Mesendoderm (in vitro differentiated cells): ENCODE results near the gene RIPOR1. TPM values are rescaled to one million over a fixed set of nuclear protein-coding genes. Genes with fewer than 3 reads are reported as not detected.

Experiments
- DNase-seq: peaks from one replicate; pipeline ENCODE4 v3.0.0; 2013
- H2AK5ac ChIP-seq: 2 replicates; pipeline ENCODE4 v1.6.1; 2013; ENCODE audit warnings: low read length, inconsistent platforms
- H2BK120ac ChIP-seq: 2 replicates; pipeline ENCODE4 v1.6.1; 2013; ENCODE audit warnings: low read depth, mild to moderate bottlenecking, low read length, moderate library complexity, mixed read lengths
- H2BK15ac ChIP-seq: replicated peaks from 2 replicates; pipeline ENCODE4 v1.6.1; 2013; ENCODE audit warnings: low read depth, mild to moderate bottlenecking, moderate library complexity
- H2BK5ac ChIP-seq: 2 replicates; pipeline ENCODE4 v1.6.1; 2013; ENCODE audit warnings: low read length, inconsistent platforms
- H3K18ac ChIP-seq: 2 replicates; pipeline ENCODE4 v1.6.1; 2013; ENCODE audit warnings: mild to moderate bottlenecking, low read length, mixed read lengths
- H3K23ac ChIP-seq: one replicate; pipeline ENCODE4 v1.6.1; 2013; ENCODE audit warnings: low read length
- H3K27ac ChIP-seq: 2 replicates; pipeline ENCODE4 v1.5.1; 2013; ENCODE audit warnings: low read depth, mild to moderate bottlenecking, inconsistent platforms, low read length, moderate library complexity
- H3K27me3 ChIP-seq: 2 replicates; pipeline ENCODE4 v1.6.1; 2013; ENCODE audit warnings: low read length, control low read depth, mild to moderate bottlenecking, inconsistent platforms; ENCODE audit not compliant: insufficient read depth, poor library complexity
- H3K36me3 ChIP-seq: 2 replicates; pipeline ENCODE4 v1.6.1; 2013; ENCODE audit warnings: low read length, inconsistent platforms; ENCODE audit not compliant: control insufficient read depth, insufficient read depth
- H3K4ac ChIP-seq: one replicate; pipeline ENCODE4 v1.6.1; 2013; ENCODE audit warnings: low read depth, mild to moderate bottlenecking, low read length, moderate library complexity
- H3K4me1 ChIP-seq: 2 replicates; pipeline ENCODE4 v1.6.1; 2013; ENCODE audit warnings: low read depth, low read length, inconsistent platforms; ENCODE audit not compliant: control insufficient read depth
- H3K4me2 ChIP-seq: 2 replicates; pipeline ENCODE4 v1.6.1; 2013; ENCODE audit warnings: low read length
- H3K4me3 ChIP-seq: 2 replicates; pipeline ENCODE4 v1.5.1; 2013; ENCODE audit warnings: mild to moderate bottlenecking, low read length
- H3K56ac ChIP-seq: one replicate; pipeline ENCODE4 v1.6.1; 2013; ENCODE audit warnings: low read length
- H3K79me1 ChIP-seq: 2 replicates; pipeline ENCODE4 v1.6.1; 2013; ENCODE audit warnings: low read length, inconsistent platforms
- H3K79me2 ChIP-seq: 2 replicates; pipeline ENCODE4 v1.6.1; 2013; ENCODE audit warnings: mild to moderate bottlenecking, low read length; ENCODE audit not compliant: control insufficient read depth, insufficient read depth
- H3K9ac ChIP-seq: 2 replicates; pipeline ENCODE4 v1.6.1; 2013; ENCODE audit warnings: low read length, inconsistent platforms
- H4K5ac ChIP-seq: one replicate; pipeline ENCODE4 v1.6.1; 2013; ENCODE audit warnings: low read length
- H4K8ac ChIP-seq: one replicate; pipeline ENCODE4 v1.6.1; 2013; ENCODE audit warnings: low read depth, mild to moderate bottlenecking, control low read depth, low read length, moderate library complexity
- WGBS: extraction: QIAGEN DNeasy Blood & Tissue Kit; methylation state at CpG from one replicate; pipeline ENCODE4 v1.1.7; 2013; ENCODE audit warnings: low lambda C conversion rate, missing lambda C conversion rate; ENCODE audit not compliant: insufficient coverage; ENCODE audit errors: extremely low coverage; 5-methylcytosine and 5-hydroxymethylcytosine counted together
- small RNA-seq: library from polyadenylated mRNA; stranded (forward); fragments of <200 nt; extraction: miRNeasy Mini kit (QIAGEN cat#:217004); gene quantifications from one replicate; pipeline ENCODE3, GENCODE V24; 2013; ENCODE audit not compliant: insufficient read depth

The RIPOR1 gene

GRCh38 chr16:67593701-67594100 lies 65.1 kb downstream of the RIPOR1 start:
- Histone ChIP-seq H3K4ac (no peak overlapping the region), H3K4me2 (no peak overlapping the region), H2BK120ac (no peak overlapping the region), H3K56ac (no peak overlapping the region), H3K27me3 (no peaks in the 10 kb centered on the region), H3K27ac (no peak overlapping the region), H2AK5ac (no peak overlapping the region), H2BK5ac (no peak overlapping the region), H3K4me3 (no peak overlapping the region), H3K23ac (no peak overlapping the region), H3K79me2 (peaks cover 38% of the 10 kb centered on the region), H3K9ac (no peak overlapping the region), H3K4me1 (peaks cover 1% of the 10 kb centered on the region), H3K18ac (no peak overlapping the region), H3K36me3 (no peaks in the 10 kb centered on the region), H4K5ac (no peak overlapping the region), H3K79me1 (peaks cover 18% of the 10 kb centered on the region), H2BK15ac (no peak overlapping the region), H4K8ac (no peak overlapping the region)
- no peak for DNase-seq

GRCh38 chr16:67594256-67594915 lies 65.8 kb downstream of the RIPOR1 start:
- no peak overlapping the region for H3K4me2 ChIP-seq
- no peak overlapping the region for H2AK5ac ChIP-seq
- no peaks in the 10 kb centered on the region for H3K36me3 ChIP-seq
- H3K27ac ChIP-seq = no peak overlapping the region
- no peak overlapping the region for H3K18ac ChIP-seq
- H3K79me2 ChIP-seq = peaks cover 40% of the 10 kb centered on the region
- no peak overlapping the region for H4K5ac ChIP-seq
- no peak overlapping the region for H3K9ac ChIP-seq
- no CpG with 5 or more reads among the region's 5 CpGs for WGBS
- DNase-seq = no peak
- H2BK15ac ChIP-seq = no peak overlapping the region
- H2BK5ac ChIP-seq = no peak overlapping the region
- no peak overlapping the region for H3K56ac ChIP-seq
- H2BK120ac ChIP-seq = no peak overlapping the region
- H3K4ac ChIP-seq = no peak overlapping the region
- no peaks in the 10 kb centered on the region for H3K27me3 ChIP-seq
- peaks cover 1% of the 10 kb centered on the region for H3K4me1 ChIP-seq
- H3K23ac ChIP-seq = no peak overlapping the region
- H3K4me3 ChIP-seq = no peak overlapping the region
- no peak overlapping the region for H4K8ac ChIP-seq
- peaks cover 18% of the 10 kb centered on the region for H3K79me1 ChIP-seq

GRCh38 chr16:67594956-67595355 lies 66.3 kb downstream of the RIPOR1 start:
- H4K8ac ChIP-seq = no peak overlapping the region
- no peak overlapping the region for H3K18ac ChIP-seq
- no peak overlapping the region for H2AK5ac ChIP-seq
- no CpG with 5 or more reads among the region's 1 CpG for WGBS
- H3K79me1 ChIP-seq = peaks cover 20% of the 10 kb centered on the region
- H4K5ac ChIP-seq = no peak overlapping the region
- no peak overlapping the region for H3K4me2 ChIP-seq
- peaks cover 1% of the 10 kb centered on the region for H3K4me1 ChIP-seq
- no peak overlapping the region for H3K4ac ChIP-seq
- H3K36me3 ChIP-seq = no peaks in the 10 kb centered on the region
- H2BK120ac ChIP-seq = no peak overlapping the region
- no peak overlapping the region for H3K27ac ChIP-seq
- DNase-seq = peak; percentile 22
- H2BK5ac ChIP-seq = no peak overlapping the region
- H3K23ac ChIP-seq = no peak overlapping the region
- H3K27me3 ChIP-seq = no peaks in the 10 kb centered on the region
- no peak overlapping the region for H3K4me3 ChIP-seq
- no peak overlapping the region for H3K9ac ChIP-seq
- peaks cover 44% of the 10 kb centered on the region for H3K79me2 ChIP-seq
- H2BK15ac ChIP-seq = no peak overlapping the region
- H3K56ac ChIP-seq = no peak overlapping the region

Small RNA genes lying within 50 kb of the gene (small RNA-seq; reads per million reads assigned to genes)
- gene AC027682.3 = not detected
